ENCODE measurements around the gene FAM13C. TPM values are rescaled to one million over a fixed set of nuclear protein-coding genes. Genes with fewer than 3 reads are reported as not detected.
"Not testable (repeated sequence)": the region's sequence is repeated elsewhere in the genome, so short reads cannot be mapped to it uniquely, and the experiment has no call there.

The FAM13C gene
- total and polyA plus RNA-seq, 7 donors: 1.0 to 31.7 (median 13.1) TPM

DNA sequence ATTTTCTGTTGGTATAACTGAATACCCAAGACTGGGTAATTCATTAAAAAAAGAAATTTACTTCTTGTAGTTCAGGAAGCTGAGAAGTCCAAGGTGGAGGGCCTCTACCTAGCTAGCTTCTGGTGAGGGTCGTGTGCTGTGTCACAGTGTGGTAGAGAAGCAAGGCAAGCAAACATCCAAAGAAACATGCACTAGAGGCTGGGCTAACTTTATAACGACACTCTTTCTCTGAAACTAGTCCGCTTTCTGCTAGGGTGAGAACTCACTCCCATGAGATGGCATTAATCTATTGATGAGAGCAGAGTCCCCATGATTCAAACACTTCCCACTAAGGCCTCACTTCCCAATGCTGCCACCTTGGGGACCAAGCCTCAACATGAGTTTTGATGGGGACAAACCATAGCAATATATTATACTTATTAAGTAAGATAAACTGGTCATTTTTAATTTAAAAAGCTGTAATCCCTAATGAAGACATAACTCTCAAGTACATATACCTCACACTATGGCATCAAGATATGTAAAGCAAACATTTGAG is 135.1 kb downstream of the FAM13C start:
- ATAC-seq: no peak
- no peak overlapping the region for H3K4me3 ChIP-seq
- no peak for TF ChIP-seq CTCF (IDR thresholded peaks at IDR 0.05)
- 85 to 92% (median 88%) methylated on average over 3 of the region's 3 CpGs for WGBS, 3 donors
- no peak for DNase-seq
- H3K36me3 ChIP-seq (ENCODE audit: insufficient read depth in 1 of 2, low read depth in 1 of 2): no peaks in the 10 kb centered on the region
- intact Hi-C loops (cut with DNase I): no loop called here
- H3K27me3 ChIP-seq (ENCODE audit: insufficient read depth in 3 of 3, low read length in 2 of 3): no peaks in the 10 kb centered on the region
- no peak overlapping the region for H3K27ac ChIP-seq
- no peaks in the 10 kb centered on the region for H3K4me1 ChIP-seq
- no peaks in the 10 kb centered on the region for H3K9me3 ChIP-seq

GRCh38 chr10:59225211-59225610 is 137.1 kb downstream of the FAM13C start:
- Histone ChIP-seq H3K27ac (no peak overlapping the region), H3K4me1 (no peaks in the 10 kb centered on the region), H3K9me3 (no peaks in the 10 kb centered on the region), H3K4me3 (no peak overlapping the region), H3K27me3 (ENCODE audit: insufficient read depth in 3 of 3, low read length in 2 of 3) (no peaks in the 10 kb centered on the region), H3K36me3 (ENCODE audit: insufficient read depth in 1 of 2, low read depth in 1 of 2) (no peaks in the 10 kb centered on the region)
- no peak for ATAC-seq
- DNase-seq: no peak
- intact Hi-C loops (cut with DNase I): no loop called here
- TF ChIP-seq CTCF (IDR thresholded peaks at IDR 0.05): no peak

- intact Hi-C loops (cut with DNase I); ATAC-seq: not testable (repeated sequence)
- 92 to 94% (median 92%) methylated on average over 2 of the region's 2 CpGs for WGBS, 3 donors
Measured at GRCh38 chr10:59223597-59223996, 138.8 kb downstream of the FAM13C start.

DNA sequence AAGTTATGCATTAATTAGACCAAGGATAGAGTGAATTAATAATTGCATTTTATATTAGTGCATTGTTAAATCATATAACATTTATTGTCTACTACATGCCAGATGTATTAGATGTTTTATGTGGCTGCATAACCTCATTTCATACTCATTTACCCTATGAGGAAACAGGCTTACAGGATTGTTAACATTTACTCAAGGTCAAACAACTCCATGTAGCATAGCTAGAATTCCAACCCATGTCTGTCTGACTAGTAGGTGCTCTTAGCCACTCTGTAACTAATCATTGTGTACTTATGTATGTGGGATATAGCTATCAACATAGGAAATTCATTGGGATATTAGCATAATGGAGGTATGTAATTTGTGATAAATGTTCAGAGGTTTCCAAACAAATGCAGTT is 139.6 kb downstream of the FAM13C start:
- ATAC-seq (no peak), DNase-seq (no peak)
- no peaks in the 10 kb centered on the region for H3K4me1 ChIP-seq
- H3K4me3 ChIP-seq: no peak overlapping the region
- H3K27ac ChIP-seq: no peak overlapping the region
- H3K36me3 ChIP-seq (ENCODE audit: insufficient read depth in 1 of 2, low read depth in 1 of 2): no peaks in the 10 kb centered on the region
- H3K27me3 ChIP-seq (ENCODE audit: insufficient read depth in 3 of 3, low read length in 2 of 3): no peaks in the 10 kb centered on the region
- no peaks in the 10 kb centered on the region for H3K9me3 ChIP-seq
- TF ChIP-seq CTCF (IDR thresholded peaks at IDR 0.05): no peak
- intact Hi-C loops (cut with DNase I): no loop called here

More at GRCh38 chr10:59223597-59223996, 138.8 kb downstream of the FAM13C start:
- not testable (repeated sequence) for H3K36me3 ChIP-seq (ENCODE audit: insufficient read depth in 1 of 2, low read depth in 1 of 2); H3K27me3 ChIP-seq (ENCODE audit: insufficient read depth in 3 of 3, low read length in 2 of 3); H3K4me1 ChIP-seq; DNase-seq; H3K9me3 ChIP-seq; H3K4me3 ChIP-seq; H3K27ac ChIP-seq

DNA sequence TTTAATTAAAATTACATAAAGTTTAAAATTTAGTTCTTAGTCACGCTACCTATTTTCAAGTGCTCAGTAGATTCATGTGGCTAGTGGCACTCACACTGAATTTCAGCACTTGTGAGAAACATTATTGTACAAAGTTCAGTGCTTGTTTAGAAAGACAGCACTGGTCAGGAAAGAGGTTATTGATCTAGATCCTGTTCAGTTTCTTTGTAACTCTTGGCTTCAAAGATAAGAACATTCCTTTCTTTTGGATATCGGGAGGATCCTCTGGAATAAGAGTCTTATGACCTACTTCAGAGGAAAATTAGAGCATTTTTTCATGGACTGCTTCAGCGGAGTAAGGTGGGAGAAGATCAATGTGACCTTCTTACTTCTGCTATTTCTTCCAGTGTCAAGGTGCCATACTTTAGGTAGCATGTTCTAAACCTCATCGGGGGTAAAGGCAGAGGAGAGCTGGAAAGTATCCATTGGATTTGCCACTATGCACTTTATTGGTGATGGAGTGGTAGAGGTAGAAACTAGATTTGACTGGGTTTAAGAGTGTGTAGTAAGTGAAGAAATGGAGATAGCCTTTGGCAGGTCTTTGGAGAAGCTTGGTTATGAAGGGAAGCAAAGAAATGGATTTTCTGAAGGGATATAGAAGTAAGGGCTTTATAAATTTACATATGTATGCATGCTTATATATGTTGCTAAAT is 146.0 kb downstream of the FAM13C start:
- no peak for ATAC-seq
- 64 to 68% (median 68%) methylated on average over 4 of the region's 4 CpGs for WGBS, 3 donors
- Histone ChIP-seq H3K4me3 (no peak overlapping the region), H3K9me3 (no peaks in the 10 kb centered on the region), H3K27ac (no peak overlapping the region), H3K27me3 (ENCODE audit: insufficient read depth in 3 of 3, low read length in 2 of 3) (no peaks in the 10 kb centered on the region), H3K4me1 (no peaks in the 10 kb centered on the region), H3K36me3 (ENCODE audit: insufficient read depth in 1 of 2, low read depth in 1 of 2) (no peaks in the 10 kb centered on the region)
- no peak for DNase-seq
- intact Hi-C loops (cut with DNase I): no loop called here
- TF ChIP-seq CTCF (IDR thresholded peaks at IDR 0.05): no peak
